A549 (cell line): Measurements from ENCODE around the gene PDGFD. TPM values are rescaled to one million over a fixed set of nuclear protein-coding genes. Genes with fewer than 3 reads are reported as not detected.

Source experiments
- ATAC-seq, 2 experiments: fragments of 200-7000 bp in 1 of 2; fragments of >200 bp in 1 of 2; cut with Nextera tagmentation in 1 of 2; cut with Tn5 transposase in 1 of 2; 3 replicates each; pipeline versions ENCODE4 v1.8.0 to v1.9.1; 2018 to 2020; ENCODE audit warnings: mild to moderate bottlenecking in 1 of 2, moderate library complexity in 1 of 2
- CTCF ChIA-PET: fragments of 300-600 bp; sonication (Branson Sonifier 250); formaldehyde crosslinking; extraction: SDS; loops from one replicate; lab custom pipeline; 2021; ENCODE audit warnings: antibody characterized with exemption, inconsistent platforms; lab: Yijun Ruan, JAX
- POLR2A ChIA-PET: fragments of 350-600 bp; formaldehyde crosslinking; extraction: SDS; loops from one replicate; lab custom pipeline; 2021; ENCODE audit warnings: antibody characterized with exemption, inconsistent platforms; lab: Yijun Ruan, JAX
- DNase-seq, 2 experiments: peaks; one replicate each; pipeline versions ENCODE4 v3.0.0 to v3.0.0-alpha.2; 2011 to 2016; ENCODE audit warnings: low read depth in 1 of 2, low spot score in 1 of 2
- FAIRE-seq: peaks from 2 replicates; lab custom pipeline; 2011; peaks lifted over from hg19 to GRCh38; lab: Jason Lieb, UNC
- H3K27ac ChIP-seq, 2 experiments: fragments of >200 bp; sonication (Bioruptor Twin); formaldehyde crosslinking; 3 replicates each; pipeline ENCODE4 v1.5.1; 2016 to 2017
- H3K4me1 ChIP-seq: fragments of >200 bp; sonication (Bioruptor Twin); formaldehyde crosslinking; 3 replicates; pipeline ENCODE4 v1.6.1; 2016
- H3K4me2 ChIP-seq: fragments of >200 bp; sonication (Bioruptor Twin); formaldehyde crosslinking; 3 replicates; pipeline ENCODE4 v1.6.1; 2016
- H3K4me3 ChIP-seq: fragments of >200 bp; sonication (Bioruptor Twin); formaldehyde crosslinking; 3 replicates; pipeline ENCODE4 v1.5.1; 2016
- H3K9me3 ChIP-seq: fragments of >200 bp; sonication (Bioruptor Twin); formaldehyde crosslinking; 3 replicates; pipeline ENCODE4 v1.6.1; 2016
- BHLHE40 ChIP-seq: IDR thresholded peaks from 2 replicates; pipeline ENCODE4 v1.6.1; 2012; ENCODE audit warnings: low read depth, low read length, inconsistent platforms
- CBX8 ChIP-seq: fragments of 200-600 bp; sonication (generic); IDR thresholded peaks from 2 replicates; pipeline ENCODE4 v1.6.1; 2016
- EHMT2 ChIP-seq: fragments of 200-600 bp; sonication (generic); IDR thresholded peaks from 2 replicates; pipeline ENCODE4 v1.6.1; 2016; ENCODE audit warnings: antibody characterized with exemption, low read depth, mild to moderate bottlenecking, moderate library complexity
- ESRRA ChIP-seq: fragments of 150-350 bp; IDR thresholded peaks from 2 replicates; pipeline ENCODE4 v1.6.1; 2014; ENCODE audit warnings: mild to moderate bottlenecking, low read length, borderline replicate concordance
- FOSL2 ChIP-seq, 2 experiments: fragments of 450-650 bp in 1 of 2; fragments of >200 bp in 1 of 2; sonication (Bioruptor Twin) in 1 of 2; formaldehyde crosslinking; IDR thresholded peaks; 2 replicates each; pipeline versions ENCODE4 v1.5.0 to v1.6.1; 2016 to 2020; ENCODE audit warnings: mild to moderate bottlenecking in 1 of 2, moderate library complexity in 1 of 2
- FOXS1 ChIP-seq: fragments of 250-450 bp; sonication (Bioruptor Pico); IDR thresholded peaks from 2 replicates; pipeline ENCODE4 v1.5.0; 2020; ENCODE audit warnings: mild to moderate bottlenecking, moderate library complexity
- GATA3 ChIP-seq: IDR thresholded peaks from 2 replicates; pipeline ENCODE4 v1.6.1; 2012; ENCODE audit warnings: borderline replicate concordance
- HEYL ChIP-seq: fragments of 250-450 bp; sonication (Bioruptor Pico); IDR thresholded peaks from 2 replicates; pipeline ENCODE4 v1.8.0; 2021; ENCODE audit warnings: mild to moderate bottlenecking, moderate library complexity
- HOXA7 ChIP-seq: fragments of 250-450 bp; sonication (Bioruptor Pico); IDR thresholded peaks from 2 replicates; pipeline ENCODE4 v1.5.0; 2020; ENCODE audit warnings: mild to moderate bottlenecking, moderate library complexity
- JUNB ChIP-seq: fragments of >200 bp; sonication (Bioruptor Twin); formaldehyde crosslinking; IDR thresholded peaks from 2 replicates; pipeline ENCODE4 v1.6.1; 2016
- KDM5A ChIP-seq: fragments of 200-600 bp; sonication (generic); IDR thresholded peaks from 2 replicates; pipeline ENCODE4 v1.6.1; 2016; ENCODE audit warnings: antibody characterized with exemption, mild to moderate bottlenecking
- MAZ ChIP-seq: fragments of 150-350 bp; IDR thresholded peaks from 2 replicates; pipeline ENCODE4 v1.6.1; 2014; ENCODE audit warnings: antibody characterized with exemption, low read depth, low read length, borderline replicate concordance
- MYC ChIP-seq: IDR thresholded peaks from 2 replicates; pipeline ENCODE4 v1.6.1; 2012; ENCODE audit warnings: mild to moderate bottlenecking, inconsistent platforms, low read length, improper control_type of control experiment, borderline replicate concordance
- NFE2L2 ChIP-seq: fragments of 150-350 bp; conservative IDR thresholded peaks from 2 replicates; pipeline ENCODE4 v1.6.1; 2014; ENCODE audit warnings: low read length
- NR3C1 ChIP-seq: fragments of >200 bp; sonication (Bioruptor Twin); formaldehyde crosslinking; IDR thresholded peaks from 3 replicates; pipeline ENCODE4 v1.6.1; 2017
- PHF8 ChIP-seq: fragments of 200-600 bp; sonication (generic); IDR thresholded peaks from 2 replicates; pipeline ENCODE4 v1.6.1; 2016; ENCODE audit warnings: low read depth, mild to moderate bottlenecking, antibody characterized with exemption, moderate library complexity, borderline replicate concordance
- POLR2AphosphoS2 ChIP-seq: conservative IDR thresholded peaks from 2 replicates; pipeline ENCODE4 v1.6.1; 2012; ENCODE audit warnings: low read length, improper control_type of control experiment, inconsistent platforms
- RARB ChIP-seq: fragments of 250-450 bp; sonication (Bioruptor Pico); IDR thresholded peaks from 2 replicates; pipeline ENCODE4 v1.8.0; 2021; ENCODE audit warnings: mild to moderate bottlenecking, moderate library complexity
- RCOR1 ChIP-seq: fragments of 150-350 bp; IDR thresholded peaks from 2 replicates; pipeline ENCODE4 v1.6.1; 2014; ENCODE audit warnings: antibody characterized with exemption, low read length, low read depth
- SMC3 ChIP-seq: fragments of >200 bp; sonication (Bioruptor Twin); formaldehyde crosslinking; IDR thresholded peaks from 3 replicates; pipeline ENCODE4 v1.6.1; 2018; ENCODE audit warnings: inconsistent platforms
- SREBF2 ChIP-seq: fragments of 450-650 bp; IDR thresholded peaks from 2 replicates; pipeline ENCODE4 v1.6.1; 2014; ENCODE audit warnings: mild to moderate bottlenecking, moderate library complexity
- TP53 ChIP-seq: fragments of 250-450 bp; sonication (Bioruptor Pico); IDR thresholded peaks from 2 replicates; pipeline ENCODE4 v1.5.0; 2021; ENCODE audit warnings: mild to moderate bottlenecking, moderate library complexity
- WGBS: methylation state at CpG from one replicate; pipeline ENCODE4 v1.1.6; 2017; ENCODE audit errors: missing lambda C conversion rate; 5-methylcytosine and 5-hydroxymethylcytosine counted together
- polyA plus RNA-seq, 4 experiments: library from polyadenylated mRNA; depleted of rRNA in 3 of 4; stranded (reverse); fragments of >200 nt; fragmentation: RNase III in 1 of 4; extraction: RNeasy Plus Mini Kit Qiagen cat#74134 plus additional on column Dnase treatment in 1 of 4; gene quantifications; 2 replicates in 3 of 4; 3 replicates in 1 of 4; pipeline ENCODE4 v1.2.3, GENCODE V29; 2011 to 2017
- TF ChIP-seq, protein P1 (sequence below): IDR thresholded peaks from 2 replicates; pipeline ENCODE4 v1.6.1; 2012
- TF ChIP-seq, protein P2 (sequence below): fragments of 200-600 bp; sonication (generic); IDR thresholded peaks from 2 replicates; pipeline ENCODE4 v1.6.1; 2016; ENCODE audit warnings: antibody characterized with exemption, mild to moderate bottlenecking, moderate library complexity
- TF ChIP-seq, protein P3 (sequence below): fragments of 250-450 bp; sonication (Bioruptor Pico); IDR thresholded peaks from 2 replicates; pipeline ENCODE4 v1.5.0; 2020; ENCODE audit warnings: low read depth, mild to moderate bottlenecking, moderate library complexity
- TF ChIP-seq, protein P4 (sequence below): fragments of >200 bp; sonication (Bioruptor Twin); formaldehyde crosslinking; IDR thresholded peaks from 3 replicates; pipeline ENCODE4 v1.6.1; 2016
- TF ChIP-seq, protein P5 (sequence below): fragments of >200 bp; sonication (Bioruptor Twin); formaldehyde crosslinking; IDR thresholded peaks from 3 replicates; pipeline ENCODE4 v1.5.1; 2016

Gene PDGFD
- polyA plus RNA-seq, 2 of the 4 experiments (the other 2 are of a cell fraction) = 11.1 to 29.7 TPM

DNA sequence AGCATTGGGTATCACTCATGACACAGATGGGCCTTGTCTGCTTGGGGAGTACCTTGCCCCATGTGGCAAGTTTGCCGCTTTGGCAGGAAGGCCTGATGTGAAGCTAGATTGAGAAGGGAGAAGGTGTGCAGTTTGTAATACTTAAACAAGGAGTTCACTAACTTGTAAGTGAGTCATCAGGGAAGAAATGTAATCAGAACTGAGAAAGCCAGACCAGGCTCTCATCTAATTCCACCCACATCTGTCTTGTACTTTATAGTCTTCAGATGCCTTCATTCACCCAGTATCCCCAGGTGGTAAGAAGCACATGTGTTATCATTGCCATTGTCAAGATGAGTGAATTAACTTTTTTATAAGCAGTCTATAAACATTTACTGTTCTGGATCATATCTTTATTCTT is 243.5 kb downstream of the PDGFD start (continued):
- TF ChIP-seq MYC (no peak), KDM5A (no peak)

DNA sequence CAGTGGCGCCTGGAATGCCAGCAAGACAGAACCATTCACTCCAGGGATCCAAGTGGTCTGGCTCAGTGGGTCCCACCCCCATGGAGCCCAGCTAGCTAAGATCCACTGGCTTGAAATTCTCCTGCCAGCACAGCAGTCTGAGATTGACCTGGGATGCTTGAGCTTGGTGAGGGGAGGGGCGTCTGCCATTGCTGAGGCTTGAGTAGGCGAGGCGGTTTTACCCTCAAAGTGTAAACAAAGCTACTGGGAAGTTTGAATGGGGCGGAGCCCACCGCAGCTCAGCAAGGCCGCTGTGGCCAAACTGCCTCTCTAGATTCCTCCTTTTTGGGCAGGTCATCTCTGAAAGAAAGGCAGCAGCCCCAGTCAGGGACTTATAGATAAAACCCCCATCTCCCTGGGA is 253.2 kb downstream of the PDGFD start:
- ChIA-PET POLR2A (no interaction called here), CTCF (no interaction called here)
- 0 out of 3 replicates have a peak, but pooled peaks cover 7% of the 10 kb centered on the region for H3K4me1 ChIP-seq
- TF ChIP-seq RARB (CRISPR knock-in tag) (no peak), HOXA7 (CRISPR knock-in tag) (no peak), EHMT2 (no peak), TP53 (CRISPR knock-in tag) (no peak), BHLHE40 (no peak), FOSL2 (IDR thresholded peaks at IDR 0.05) (no peak), FOSL2 (CRISPR knock-in tag; IDR thresholded peaks at IDR 0.05) (no peak), JUNB (no peak), FOXS1 (no peak), MAZ (no peak), HEYL (CRISPR knock-in tag) (no peak), POLR2AphosphoS2 (no peak), NFE2L2 (no peak), SREBF2 (no peak), CBX8 (no peak)
- TF ChIP-seq, protein P1, sequence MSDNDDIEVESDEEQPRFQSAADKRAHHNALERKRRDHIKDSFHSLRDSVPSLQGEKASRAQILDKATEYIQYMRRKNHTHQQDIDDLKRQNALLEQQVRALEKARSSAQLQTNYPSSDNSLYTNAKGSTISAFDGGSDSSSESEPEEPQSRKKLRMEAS = no peak
- TF ChIP-seq, protein P2, sequence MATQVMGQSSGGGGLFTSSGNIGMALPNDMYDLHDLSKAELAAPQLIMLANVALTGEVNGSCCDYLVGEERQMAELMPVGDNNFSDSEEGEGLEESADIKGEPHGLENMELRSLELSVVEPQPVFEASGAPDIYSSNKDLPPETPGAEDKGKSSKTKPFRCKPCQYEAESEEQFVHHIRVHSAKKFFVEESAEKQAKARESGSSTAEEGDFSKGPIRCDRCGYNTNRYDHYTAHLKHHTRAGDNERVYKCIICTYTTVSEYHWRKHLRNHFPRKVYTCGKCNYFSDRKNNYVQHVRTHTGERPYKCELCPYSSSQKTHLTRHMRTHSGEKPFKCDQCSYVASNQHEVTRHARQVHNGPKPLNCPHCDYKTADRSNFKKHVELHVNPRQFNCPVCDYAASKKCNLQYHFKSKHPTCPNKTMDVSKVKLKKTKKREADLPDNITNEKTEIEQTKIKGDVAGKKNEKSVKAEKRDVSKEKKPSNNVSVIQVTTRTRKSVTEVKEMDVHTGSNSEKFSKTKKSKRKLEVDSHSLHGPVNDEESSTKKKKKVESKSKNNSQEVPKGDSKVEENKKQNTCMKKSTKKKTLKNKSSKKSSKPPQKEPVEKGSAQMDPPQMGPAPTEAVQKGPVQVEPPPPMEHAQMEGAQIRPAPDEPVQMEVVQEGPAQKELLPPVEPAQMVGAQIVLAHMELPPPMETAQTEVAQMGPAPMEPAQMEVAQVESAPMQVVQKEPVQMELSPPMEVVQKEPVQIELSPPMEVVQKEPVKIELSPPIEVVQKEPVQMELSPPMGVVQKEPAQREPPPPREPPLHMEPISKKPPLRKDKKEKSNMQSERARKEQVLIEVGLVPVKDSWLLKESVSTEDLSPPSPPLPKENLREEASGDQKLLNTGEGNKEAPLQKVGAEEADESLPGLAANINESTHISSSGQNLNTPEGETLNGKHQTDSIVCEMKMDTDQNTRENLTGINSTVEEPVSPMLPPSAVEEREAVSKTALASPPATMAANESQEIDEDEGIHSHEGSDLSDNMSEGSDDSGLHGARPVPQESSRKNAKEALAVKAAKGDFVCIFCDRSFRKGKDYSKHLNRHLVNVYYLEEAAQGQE = no peak
- TF ChIP-seq, protein P3, sequence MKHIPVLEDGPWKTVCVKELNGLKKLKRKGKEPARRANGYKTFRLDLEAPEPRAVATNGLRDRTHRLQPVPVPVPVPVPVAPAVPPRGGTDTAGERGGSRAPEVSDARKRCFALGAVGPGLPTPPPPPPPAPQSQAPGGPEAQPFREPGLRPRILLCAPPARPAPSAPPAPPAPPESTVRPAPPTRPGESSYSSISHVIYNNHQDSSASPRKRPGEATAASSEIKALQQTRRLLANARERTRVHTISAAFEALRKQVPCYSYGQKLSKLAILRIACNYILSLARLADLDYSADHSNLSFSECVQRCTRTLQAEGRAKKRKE (CRISPR knock-in tag) = no peak
- DNase-seq (no peak), ATAC-seq (no peak), FAIRE-seq (no peak)
- H3K4me2 ChIP-seq = no peak overlapping the region
- no peak overlapping the region for H3K4me3 ChIP-seq
- H3K27ac ChIP-seq = no peak overlapping the region
- WGBS = 80% methylated on average over 3 of the region's 7 CpGs
- no peaks in the 10 kb centered on the region for H3K9me3 ChIP-seq

DNA sequence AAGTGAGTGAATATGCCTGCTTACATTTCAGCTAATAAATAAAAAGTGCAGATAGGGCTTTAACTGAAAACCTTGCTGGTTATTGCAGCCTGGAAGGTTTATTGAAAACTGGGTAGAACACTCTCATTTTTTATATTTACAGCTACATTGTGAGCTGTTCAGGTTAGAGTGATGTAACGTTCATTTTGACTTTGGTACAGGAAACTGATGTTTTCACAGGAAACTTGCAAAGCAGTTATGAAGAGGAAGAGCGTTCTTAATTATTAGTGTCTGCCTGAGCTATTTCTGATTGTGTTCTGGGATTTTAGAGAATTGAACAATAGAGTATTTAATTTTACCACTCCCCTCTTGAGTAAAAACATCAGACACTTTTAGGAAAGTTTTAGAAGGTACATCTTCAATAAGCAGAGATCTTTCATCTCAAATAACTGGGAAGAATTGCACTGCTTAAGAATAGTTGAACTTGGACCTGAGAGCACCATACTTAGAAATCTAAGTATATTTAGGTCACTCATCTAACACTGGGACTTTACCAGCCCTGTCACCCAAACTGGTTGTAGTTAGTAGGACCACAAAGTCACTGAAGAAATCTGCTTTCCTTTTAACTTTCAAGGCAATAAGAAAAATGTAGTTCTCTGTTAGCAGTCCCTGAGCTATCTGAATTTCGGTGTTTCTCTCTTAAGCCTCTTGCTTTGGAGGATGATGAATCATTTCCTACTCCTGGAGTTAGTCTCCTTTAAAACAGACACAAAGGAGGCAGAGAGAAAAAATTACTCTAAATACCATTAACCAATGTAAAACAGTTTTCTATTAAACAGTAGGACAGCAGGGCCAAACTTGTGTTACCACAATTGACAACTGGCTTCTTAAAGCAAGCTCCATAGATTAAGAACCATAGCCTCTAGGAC is 256.1 kb downstream of the PDGFD start:
- H3K9me3 ChIP-seq = no peaks in the 10 kb centered on the region
- no peak overlapping the region for H3K4me3 ChIP-seq
- 0 out of 3 replicates have a peak, but pooled peaks cover 10% of the 10 kb centered on the region for H3K4me1 ChIP-seq
- ATAC-seq (no peak), DNase-seq (no peak), FAIRE-seq (no peak)
- no peak overlapping the region; the same call in 2 of the 3 replicates for H3K4me2 ChIP-seq
- CTCF ChIA-PET = no interaction called here
- POLR2A ChIA-PET = no interaction called here
- H3K27ac ChIP-seq = peak overlapping the region in 1 of 2 experiments; percentile 10; a peak in 1 of 6 replicates
- WGBS = 77% methylated on average over 3 of the region's 3 CpGs
- TF ChIP-seq GATA3 (no peak), ESRRA (no peak), RCOR1 (no peak), POLR2AphosphoS2 (no peak), PHF8 (no peak), NR3C1 (no peak), SMC3 (no peak), BHLHE40 (no peak), JUNB (no peak)
- TF ChIP-seq, protein P4, sequence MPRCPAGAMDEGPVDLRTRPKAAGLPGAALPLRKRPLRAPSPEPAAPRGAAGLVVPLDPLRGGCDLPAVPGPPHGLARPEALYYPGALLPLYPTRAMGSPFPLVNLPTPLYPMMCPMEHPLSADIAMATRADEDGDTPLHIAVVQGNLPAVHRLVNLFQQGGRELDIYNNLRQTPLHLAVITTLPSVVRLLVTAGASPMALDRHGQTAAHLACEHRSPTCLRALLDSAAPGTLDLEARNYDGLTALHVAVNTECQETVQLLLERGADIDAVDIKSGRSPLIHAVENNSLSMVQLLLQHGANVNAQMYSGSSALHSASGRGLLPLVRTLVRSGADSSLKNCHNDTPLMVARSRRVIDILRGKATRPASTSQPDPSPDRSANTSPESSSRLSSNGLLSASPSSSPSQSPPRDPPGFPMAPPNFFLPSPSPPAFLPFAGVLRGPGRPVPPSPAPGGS = no peak
- TF ChIP-seq, protein P5, sequence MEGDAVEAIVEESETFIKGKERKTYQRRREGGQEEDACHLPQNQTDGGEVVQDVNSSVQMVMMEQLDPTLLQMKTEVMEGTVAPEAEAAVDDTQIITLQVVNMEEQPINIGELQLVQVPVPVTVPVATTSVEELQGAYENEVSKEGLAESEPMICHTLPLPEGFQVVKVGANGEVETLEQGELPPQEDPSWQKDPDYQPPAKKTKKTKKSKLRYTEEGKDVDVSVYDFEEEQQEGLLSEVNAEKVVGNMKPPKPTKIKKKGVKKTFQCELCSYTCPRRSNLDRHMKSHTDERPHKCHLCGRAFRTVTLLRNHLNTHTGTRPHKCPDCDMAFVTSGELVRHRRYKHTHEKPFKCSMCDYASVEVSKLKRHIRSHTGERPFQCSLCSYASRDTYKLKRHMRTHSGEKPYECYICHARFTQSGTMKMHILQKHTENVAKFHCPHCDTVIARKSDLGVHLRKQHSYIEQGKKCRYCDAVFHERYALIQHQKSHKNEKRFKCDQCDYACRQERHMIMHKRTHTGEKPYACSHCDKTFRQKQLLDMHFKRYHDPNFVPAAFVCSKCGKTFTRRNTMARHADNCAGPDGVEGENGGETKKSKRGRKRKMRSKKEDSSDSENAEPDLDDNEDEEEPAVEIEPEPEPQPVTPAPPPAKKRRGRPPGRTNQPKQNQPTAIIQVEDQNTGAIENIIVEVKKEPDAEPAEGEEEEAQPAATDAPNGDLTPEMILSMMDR = no peak
